Endothelial cell (in vitro differentiated cells): ENCODE measurements around the gene ILF3. TPM values are rescaled to one million over a fixed set of nuclear protein-coding genes. Genes with fewer than 3 reads are reported as not detected.

Experiments used
- DNase-seq: peaks from one replicate; pipeline ENCODE4 v3.0.0; 2021; ENCODE audit warnings: low spot score
- H3K27ac Mint-ChIP-seq: one replicate; pipeline ENCODE4 v1.8.0; 2021; ENCODE audit warnings: mixed read lengths, inconsistent platforms; ENCODE audit not compliant: unreplicated experiment
- H3K27me3 Mint-ChIP-seq: one replicate; pipeline ENCODE4 v1.8.0; 2021; ENCODE audit warnings: mild to moderate bottlenecking, moderate library complexity, mixed read lengths, inconsistent platforms; ENCODE audit not compliant: unreplicated experiment
- H3K36me3 Mint-ChIP-seq: one replicate; pipeline ENCODE4 v1.8.0; 2021; ENCODE audit warnings: mild to moderate bottlenecking, low read depth, mixed read lengths, inconsistent platforms; ENCODE audit not compliant: unreplicated experiment
- H3K4me1 Mint-ChIP-seq: one replicate; pipeline ENCODE4 v1.8.0; 2021; ENCODE audit warnings: mild to moderate bottlenecking, mixed read lengths, inconsistent platforms; ENCODE audit not compliant: unreplicated experiment
- H3K4me3 Mint-ChIP-seq: one replicate; pipeline ENCODE4 v1.8.0; 2021; ENCODE audit warnings: mild to moderate bottlenecking, mixed read lengths, inconsistent platforms; ENCODE audit not compliant: unreplicated experiment
- H3K9me3 Mint-ChIP-seq: one replicate; pipeline ENCODE4 v1.8.0; 2021; ENCODE audit warnings: mixed read lengths, inconsistent platforms; ENCODE audit not compliant: unreplicated experiment
- total RNA-seq: library from RNA; stranded (reverse); fragmentation: NEBNext Ultra II Directional; extraction: Animal tissue kit (Norgen Biotek cat#: 25700); gene quantifications from one replicate; pipeline ENCODE4 v1.2.1, GENCODE V29; 2021; ENCODE audit not compliant: unreplicated experiment
- TF ChIP-seq, protein P1 (sequence below): fragments of 200-600 bp; sonication (generic); IDR thresholded peaks from one replicate; pipeline ENCODE4 v1.5.0; 2021; ENCODE audit warnings: antibody characterized with exemption; ENCODE audit not compliant: unreplicated experiment

The ILF3 gene
- total RNA-seq, 1 donor from 2014 or later: 330 TPM

DNA sequence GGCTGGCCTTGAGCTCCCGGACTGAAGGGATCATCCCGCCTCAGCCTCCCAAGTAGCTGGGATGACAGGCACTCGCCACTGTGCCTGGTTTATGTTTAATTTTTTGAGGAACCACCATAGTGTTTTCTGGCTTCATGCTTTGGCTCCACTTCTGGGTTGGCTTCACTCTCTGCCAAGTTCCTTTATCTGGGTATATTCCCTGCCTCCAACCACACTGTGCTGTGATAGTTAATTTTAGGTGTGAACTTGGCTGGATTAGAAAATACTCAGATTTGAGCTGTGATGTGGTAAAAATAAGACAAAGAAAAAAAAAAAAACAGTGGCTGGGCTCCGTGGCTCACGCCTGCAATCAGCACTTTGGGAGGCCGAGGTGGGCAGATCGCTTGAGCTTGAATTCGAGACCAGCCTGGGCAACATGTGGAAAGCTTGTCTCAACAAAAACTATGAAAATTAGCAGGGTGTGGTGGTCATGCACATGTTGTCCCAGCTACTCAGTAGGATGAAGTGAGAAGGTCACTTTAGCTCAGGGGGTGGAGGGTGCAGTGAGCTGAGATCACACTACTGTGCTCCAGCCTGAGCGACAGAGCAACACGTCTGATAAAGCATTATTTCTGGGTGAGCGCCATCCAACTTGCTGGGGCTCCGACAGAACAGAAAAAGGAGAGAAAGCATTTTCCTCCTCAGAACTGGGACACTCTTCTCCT is 7.5 kb upstream of the ILF3 start:
- Mint-ChIP-seq H3K36me3 (peaks cover 4% of the 10 kb centered on the region), H3K4me1 (peaks cover 26% of the 10 kb centered on the region), H3K27ac (no peak overlapping the region), H3K4me3 (no peak overlapping the region), H3K27me3 (peaks cover 5% of the 10 kb centered on the region), H3K9me3 (no peaks in the 10 kb centered on the region)
- DNase-seq: no peak
- TF ChIP-seq, protein P1, sequence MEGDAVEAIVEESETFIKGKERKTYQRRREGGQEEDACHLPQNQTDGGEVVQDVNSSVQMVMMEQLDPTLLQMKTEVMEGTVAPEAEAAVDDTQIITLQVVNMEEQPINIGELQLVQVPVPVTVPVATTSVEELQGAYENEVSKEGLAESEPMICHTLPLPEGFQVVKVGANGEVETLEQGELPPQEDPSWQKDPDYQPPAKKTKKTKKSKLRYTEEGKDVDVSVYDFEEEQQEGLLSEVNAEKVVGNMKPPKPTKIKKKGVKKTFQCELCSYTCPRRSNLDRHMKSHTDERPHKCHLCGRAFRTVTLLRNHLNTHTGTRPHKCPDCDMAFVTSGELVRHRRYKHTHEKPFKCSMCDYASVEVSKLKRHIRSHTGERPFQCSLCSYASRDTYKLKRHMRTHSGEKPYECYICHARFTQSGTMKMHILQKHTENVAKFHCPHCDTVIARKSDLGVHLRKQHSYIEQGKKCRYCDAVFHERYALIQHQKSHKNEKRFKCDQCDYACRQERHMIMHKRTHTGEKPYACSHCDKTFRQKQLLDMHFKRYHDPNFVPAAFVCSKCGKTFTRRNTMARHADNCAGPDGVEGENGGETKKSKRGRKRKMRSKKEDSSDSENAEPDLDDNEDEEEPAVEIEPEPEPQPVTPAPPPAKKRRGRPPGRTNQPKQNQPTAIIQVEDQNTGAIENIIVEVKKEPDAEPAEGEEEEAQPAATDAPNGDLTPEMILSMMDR: no peak

DNA sequence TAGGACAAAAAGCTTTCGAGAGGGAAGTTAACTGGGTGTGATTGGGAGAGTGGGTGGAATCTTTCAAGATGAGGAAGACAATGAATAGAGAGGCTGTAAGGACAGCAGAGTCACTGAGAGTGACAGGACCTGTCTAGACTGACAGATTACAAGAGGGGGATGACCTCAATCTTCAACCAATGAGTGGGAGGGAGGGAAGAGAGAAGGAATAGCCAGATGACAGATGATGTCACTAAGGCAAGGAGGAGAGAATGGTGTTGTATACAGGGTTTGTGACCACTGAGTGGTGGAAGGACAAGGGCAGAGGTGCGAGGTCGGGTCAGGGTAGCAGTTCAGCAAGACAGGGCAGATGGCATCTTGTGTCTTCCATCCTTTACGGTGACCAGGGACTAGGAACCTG is 5.8 kb upstream of the ILF3 start:
- peaks cover 2% of the 10 kb centered on the region for H3K36me3 Mint-ChIP-seq
- peaks cover 16% of the 10 kb centered on the region for H3K4me1 Mint-ChIP-seq
- TF ChIP-seq, protein P1: no peak
- no peak for DNase-seq
- H3K27ac Mint-ChIP-seq: no peak overlapping the region
- no peaks in the 10 kb centered on the region for H3K9me3 Mint-ChIP-seq
- H3K4me3 Mint-ChIP-seq: no peak overlapping the region
- peaks cover 5% of the 10 kb centered on the region for H3K27me3 Mint-ChIP-seq

DNA sequence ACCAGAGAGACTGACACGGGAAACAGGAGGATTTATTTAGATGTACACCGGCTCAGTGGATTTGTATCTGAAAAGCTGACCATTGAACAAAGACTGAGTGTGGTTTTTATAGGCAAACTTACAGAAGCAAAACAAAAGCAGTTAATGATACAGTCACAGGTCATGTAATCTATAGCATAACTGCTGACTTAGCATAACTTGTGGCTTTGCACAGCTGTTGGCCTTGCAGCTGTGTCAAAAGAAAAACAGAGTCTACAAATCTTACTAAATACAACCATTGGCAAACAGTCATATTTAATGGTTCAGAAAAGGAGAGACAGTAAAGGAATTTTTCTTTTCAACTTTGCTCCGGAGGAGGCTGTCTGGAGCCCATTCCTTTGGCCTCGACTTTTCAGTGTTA is 2.3 kb upstream of the ILF3 start:
- H3K27ac Mint-ChIP-seq: peak overlapping the region; percentile 64

DNA sequence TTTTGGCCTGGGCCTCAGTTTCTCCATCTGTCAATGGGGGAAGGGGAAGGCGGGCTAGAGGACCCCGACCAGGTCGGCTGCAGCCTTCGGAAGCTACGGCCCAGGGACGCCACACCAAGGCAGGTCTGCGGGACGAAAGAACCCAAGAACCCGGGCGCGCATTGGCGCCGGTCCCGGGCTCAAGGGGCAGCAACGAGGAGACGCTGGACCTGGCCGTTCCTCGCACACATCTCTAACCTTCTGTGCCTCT is 739 bp upstream of the ILF3 start:
- Mint-ChIP-seq H3K27ac (peak overlapping the region; percentile 97), H3K27me3 (peaks cover 15% of the 10 kb centered on the region), H3K9me3 (no peaks in the 10 kb centered on the region), H3K36me3 (peaks cover 5% of the 10 kb centered on the region), H3K4me1 (peaks cover 24% of the 10 kb centered on the region), H3K4me3 (peak overlapping the region; percentile 96)
- TF ChIP-seq, protein P1: no peak
- no peak for DNase-seq

More for the DNA sequence above, 2.3 kb upstream of the ILF3 start:
- Mint-ChIP-seq H3K9me3 (no peaks in the 10 kb centered on the region), H3K27me3 (peaks cover 15% of the 10 kb centered on the region), H3K36me3 (peaks cover under 1% of the 10 kb centered on the region), H3K4me1 (peaks cover 20% of the 10 kb centered on the region), H3K4me3 (peak overlapping the region; percentile 73)
- TF ChIP-seq, protein P1: no peak
- no peak for DNase-seq

DNA sequence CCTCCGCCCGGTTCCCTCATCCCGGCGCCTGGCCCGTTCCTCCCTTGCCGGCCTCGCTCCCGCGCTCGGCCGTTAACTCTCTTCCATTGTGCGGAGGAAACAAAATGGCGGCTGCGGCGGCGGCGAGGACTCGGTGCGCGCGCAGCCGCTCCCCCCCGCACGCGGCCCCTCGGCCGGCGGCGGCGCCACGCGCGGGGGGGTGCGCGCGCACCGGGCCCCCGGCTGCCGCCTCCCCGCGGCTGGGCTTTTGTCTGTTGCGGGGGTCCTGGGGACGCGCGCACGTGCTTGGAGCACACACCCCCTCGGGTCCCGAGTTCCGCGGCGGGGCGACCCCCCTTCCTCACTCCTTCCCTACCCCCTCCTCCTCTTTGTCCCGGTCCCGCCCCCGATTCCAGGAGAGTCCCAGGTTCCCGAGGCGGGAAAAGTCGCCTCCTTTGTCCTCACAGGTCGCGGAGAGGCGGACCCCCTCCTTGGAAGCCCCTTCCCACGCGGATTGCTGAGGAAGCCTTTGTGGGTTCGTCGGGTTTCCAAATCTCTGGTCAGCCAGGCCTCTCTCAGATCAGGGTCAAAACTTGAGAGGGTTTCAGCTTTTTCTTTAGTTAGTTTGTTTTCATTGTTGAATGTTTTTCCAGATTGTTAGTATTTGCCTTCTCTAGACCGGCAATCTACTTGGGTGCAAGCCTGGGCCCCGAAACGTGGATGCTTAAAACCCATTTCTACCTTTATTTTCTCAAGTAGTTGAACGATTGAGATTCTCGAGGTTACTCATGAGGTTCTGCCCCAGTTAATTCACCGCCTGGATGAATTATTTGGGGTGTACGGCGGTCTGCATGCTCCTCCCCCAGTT is 687 bp downstream of the ILF3 start:
- Mint-ChIP-seq H3K4me1 (peaks cover 24% of the 10 kb centered on the region), H3K27me3 (peaks cover 15% of the 10 kb centered on the region), H3K27ac (peak overlapping the region; percentile 89), H3K36me3 (peaks cover 5% of the 10 kb centered on the region), H3K4me3 (peak overlapping the region; percentile 98), H3K9me3 (no peaks in the 10 kb centered on the region)
- peak; percentile 55 for DNase-seq
- TF ChIP-seq, protein P1: no peak
